Measurements from ENCODE around the gene SYPL2. TPM values are rescaled to one million over a fixed set of nuclear protein-coding genes. Genes with fewer than 3 reads are reported as not detected.

Gene SYPL2
- total RNA-seq, 1 experiment from 2014 or later, result 1.3 TPM

DNA sequence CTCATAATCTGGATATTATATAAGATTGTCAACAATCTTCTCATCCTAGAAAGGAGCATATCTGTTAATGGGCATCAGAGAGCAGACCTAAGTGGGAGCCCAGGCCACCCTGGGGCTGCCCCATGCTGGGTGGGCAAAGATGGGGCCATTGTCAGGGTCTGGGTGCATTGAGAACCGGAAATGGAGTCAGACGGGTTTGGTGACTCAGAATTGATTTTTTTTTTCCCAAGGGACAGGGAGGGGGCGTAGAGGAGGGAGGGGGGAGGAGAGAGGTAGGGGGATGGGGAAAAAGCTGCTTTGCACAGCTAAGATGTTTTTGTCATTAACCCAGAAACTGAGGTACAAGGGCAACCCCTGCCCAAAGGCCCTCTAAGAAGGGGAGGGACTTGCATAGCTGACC lies 18.7 kb downstream of the SYPL2 start:
- RAD21 ChIA-PET (ENCODE audit: low non-redundant PET in 1 of 2, low total read pairs in 2 of 2, uncharacterized antibody in 2 of 2, unreplicated experiment in 2 of 2), result no interaction called here
- H3K79me2 ChIP-seq (ENCODE audit: insufficient read depth, low read length), result 0 out of 2 replicates have a peak, but pooled peaks cover 4% of the 10 kb centered on the region
- no TSS peak for BruUV-seq (replicated peaks)
- peaks cover 8 to 21% of the 10 kb centered on the region in 2 experiments; a peak in 3 of 4 replicates for H3K4me1 ChIP-seq (ENCODE audit: control insufficient read depth in 1 of 2, insufficient read depth in 2 of 2, low read length in 2 of 2)
- peak overlapping the region; percentile 98 for H3K4me2 ChIP-seq (ENCODE audit: low read length)
- no peaks in the 10 kb centered on the region for H4K20me1 ChIP-seq (ENCODE audit: insufficient read depth)
- POLR2A ChIA-PET, result no interaction called here
- H3K4me3 ChIP-seq (replicated peaks in 1 of 2; ENCODE audit: low read depth in 1 of 2, low read length in 2 of 2), result peak overlapping the region; percentile 77 to 91
- H3K9ac ChIP-seq (ENCODE audit: low read length), result peak overlapping the region; percentile 75
- peak overlapping the region; percentile 77 for H3K27ac ChIP-seq (ENCODE audit: low read depth, low read length)
- CTCF ChIA-PET, result interaction anchor here (1.0 kb wide), 1 partner anchor 9 kb away, joined by 4 read pairs; the partner anchor contains the start of gene CYB561D1
- 0 out of 2 replicates have a peak, but pooled peaks cover 5% of the 10 kb centered on the region for H3K27me3 ChIP-seq (ENCODE audit: insufficient read depth, low read length)
- H2AFZ ChIP-seq (ENCODE audit: low read depth, low read length, poor library complexity, severe bottlenecking), result no peak overlapping the region
- H3K36me3 ChIP-seq (ENCODE audit: control insufficient read depth in 1 of 2, insufficient read depth in 2 of 2, low read length in 2 of 2), result no peaks in the 10 kb centered on the region
- DNase-seq (ENCODE audit: low read depth, low spot score), result no peak
- no peaks in the 10 kb centered on the region for H3K9me2 ChIP-seq (ENCODE audit: insufficient read depth)
- no peaks in the 10 kb centered on the region for H3K9me3 ChIP-seq (ENCODE audit: control insufficient read depth in 1 of 2, insufficient read depth in 1 of 2, low read depth in 1 of 2, low read length in 2 of 2)
- intact Hi-C loops (cut with micrococcal nuclease), result no loop called here
- ATAC-seq, result no peak
- no peak for TF ChIP-seq POLR2AphosphoS5 (IDR thresholded peaks at IDR 0.05; ENCODE audit: low read depth, low read length)
- TF ChIP-seq SRF (IDR thresholded peaks at IDR 0.05; ENCODE audit: low read depth), result no peak
- no peak for TF ChIP-seq FOSL1 (IDR thresholded peaks at IDR 0.05; ENCODE audit: low read depth)
- no peak for TF ChIP-seq CEBPB (IDR thresholded peaks at IDR 0.05; ENCODE audit: low read depth)
- no peak for TF ChIP-seq MAX (IDR thresholded peaks at IDR 0.05)
- TF ChIP-seq ELF1 (IDR thresholded peaks at IDR 0.05; ENCODE audit: borderline replicate concordance, low read depth), result no peak
- TF ChIP-seq TCF7L2 (IDR thresholded peaks at IDR 0.05; ENCODE audit: borderline replicate concordance, extremely low read depth, insufficient read depth, insufficient read length), result no peak
- no peak for TF ChIP-seq CTCF (IDR thresholded peaks at IDR 0.05 in 2 of 3, conservative IDR thresholded peaks at IDR 0.05 in 1 of 3; ENCODE audit: borderline replicate concordance in 1 of 3, insufficient read depth in 1 of 3, low read depth in 2 of 3, low read length in 2 of 3)
- no peak for TF ChIP-seq CBX3 (IDR thresholded peaks at IDR 0.05; ENCODE audit: low read depth)
- TF ChIP-seq, protein P1, sequence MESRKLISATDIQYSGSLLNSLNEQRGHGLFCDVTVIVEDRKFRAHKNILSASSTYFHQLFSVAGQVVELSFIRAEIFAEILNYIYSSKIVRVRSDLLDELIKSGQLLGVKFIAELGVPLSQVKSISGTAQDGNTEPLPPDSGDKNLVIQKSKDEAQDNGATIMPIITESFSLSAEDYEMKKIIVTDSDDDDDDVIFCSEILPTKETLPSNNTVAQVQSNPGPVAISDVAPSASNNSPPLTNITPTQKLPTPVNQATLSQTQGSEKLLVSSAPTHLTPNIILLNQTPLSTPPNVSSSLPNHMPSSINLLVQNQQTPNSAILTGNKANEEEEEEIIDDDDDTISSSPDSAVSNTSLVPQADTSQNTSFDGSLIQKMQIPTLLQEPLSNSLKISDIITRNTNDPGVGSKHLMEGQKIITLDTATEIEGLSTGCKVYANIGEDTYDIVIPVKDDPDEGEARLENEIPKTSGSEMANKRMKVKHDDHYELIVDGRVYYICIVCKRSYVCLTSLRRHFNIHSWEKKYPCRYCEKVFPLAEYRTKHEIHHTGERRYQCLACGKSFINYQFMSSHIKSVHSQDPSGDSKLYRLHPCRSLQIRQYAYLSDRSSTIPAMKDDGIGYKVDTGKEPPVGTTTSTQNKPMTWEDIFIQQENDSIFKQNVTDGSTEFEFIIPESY (IDR thresholded peaks at IDR 0.05; ENCODE audit: extremely low read depth, insufficient replicate concordance, low read length), result no peak
